GM23338 (cell line): ENCODE results near the gene PPP1R16B. TPM values are rescaled to one million over a fixed set of nuclear protein-coding genes. Genes with fewer than 3 reads are reported as not detected.
"Not testable (repeated sequence)": the region's sequence is repeated elsewhere in the genome, so short reads cannot be mapped to it uniquely, and the experiment has no call there.

Experiments
- ATAC-seq: fragments of 200-7000 bp; cut with Tn5 transposase; 3 replicates; pipeline ENCODE4 v1.9.1; 2020
- DNase-seq: peaks from one replicate; pipeline ENCODE4 v3.0.0-alpha.2; 2015; ENCODE audit warnings: low spot score
- H2AFZ ChIP-seq: fragments of 200-600 bp; sonication (generic); 2 replicates; pipeline ENCODE4 v1.8.0; 2016; ENCODE audit warnings: antibody characterized with exemption, mild to moderate bottlenecking, moderate library complexity
- H3F3A ChIP-seq: fragments of 200-600 bp; sonication (generic); replicated peaks from 2 replicates; pipeline ENCODE4 v1.8.0; 2017; ENCODE audit warnings: antibody characterized with exemption, mixed run types, low read depth
- H3K27ac ChIP-seq: fragments of 200-600 bp; sonication (generic); 2 replicates; pipeline ENCODE4 v1.6.1; 2016; ENCODE audit warnings: low read depth
- H3K27me3 ChIP-seq: fragments of 200-600 bp; sonication (generic); 2 replicates; pipeline ENCODE4 v1.8.0; 2016; ENCODE audit warnings: mild to moderate bottlenecking, mixed run types, moderate library complexity; ENCODE audit not compliant: insufficient read depth
- H3K36me3 ChIP-seq: fragments of 200-600 bp; sonication (generic); 2 replicates; pipeline ENCODE4 v1.8.0; 2016; ENCODE audit warnings: mild to moderate bottlenecking; ENCODE audit not compliant: insufficient read depth
- H3K4me1 ChIP-seq: fragments of 200-600 bp; sonication (generic); 2 replicates; pipeline ENCODE4 v1.8.0; 2016; ENCODE audit warnings: mild to moderate bottlenecking, moderate library complexity; ENCODE audit not compliant: insufficient read depth
- H3K4me2 ChIP-seq: fragments of 200-600 bp; sonication (generic); 2 replicates; pipeline ENCODE4 v1.7.1; 2017; ENCODE audit warnings: mixed run types
- H3K4me3 ChIP-seq: fragments of 200-600 bp; sonication (generic); 2 replicates; pipeline ENCODE4 v1.6.1; 2016; ENCODE audit warnings: mixed run types
- H3K79me2 ChIP-seq: fragments of 200-600 bp; sonication (generic); replicated peaks from 2 replicates; pipeline ENCODE4 v1.8.0; 2017; ENCODE audit warnings: mild to moderate bottlenecking; ENCODE audit not compliant: insufficient read depth
- H3K9me2 ChIP-seq: fragments of 200-600 bp; sonication (generic); 2 replicates; pipeline ENCODE4 v1.8.0; 2017; ENCODE audit not compliant: insufficient read depth
- H4K20me1 ChIP-seq: fragments of 200-600 bp; sonication (generic); replicated peaks from 2 replicates; pipeline ENCODE4 v1.8.0; 2017; ENCODE audit warnings: mild to moderate bottlenecking; ENCODE audit not compliant: insufficient read depth
- H3K27ac Mint-ChIP-seq: 2 replicates; pipeline ENCODE4 v1.8.0; 2020; ENCODE audit warnings: inconsistent platforms, mild to moderate bottlenecking, moderate library complexity, mixed read lengths
- H3K27me3 Mint-ChIP-seq: 3 replicates; pipeline ENCODE4 v1.8.0; 2022; ENCODE audit warnings: low read depth, mild to moderate bottlenecking, moderate library complexity, mixed read lengths, inconsistent platforms; ENCODE audit not compliant: insufficient read depth, poor library complexity
- H3K36me3 Mint-ChIP-seq: 3 replicates; pipeline ENCODE4 v1.8.0; 2021; ENCODE audit warnings: low read depth, mild to moderate bottlenecking, inconsistent platforms, moderate library complexity, mixed read lengths
- H3K4me1 Mint-ChIP-seq: 3 replicates; pipeline ENCODE4 v1.8.0; 2020; ENCODE audit warnings: mild to moderate bottlenecking, inconsistent platforms, mixed read lengths
- H3K4me3 Mint-ChIP-seq: 3 replicates; pipeline ENCODE4 v1.8.0; 2021; ENCODE audit warnings: moderate library complexity, mild to moderate bottlenecking, inconsistent platforms, mixed read lengths
- H3K9me3 Mint-ChIP-seq: 3 replicates; pipeline ENCODE4 v1.8.0; 2020; ENCODE audit warnings: moderate library complexity, mild to moderate bottlenecking, inconsistent platforms, mixed read lengths
- CREB1 ChIP-seq: fragments of 250-450 bp; sonication (Bioruptor Pico); IDR thresholded peaks from 2 replicates; pipeline ENCODE4 v1.5.0; 2020; ENCODE audit warnings: low read depth, mild to moderate bottlenecking, moderate library complexity
- EZH2 ChIP-seq: fragments of 200-600 bp; sonication (generic); IDR thresholded peaks from one replicate; pipeline ENCODE4 v1.8.0; 2017; ENCODE audit warnings: antibody characterized with exemption, mild to moderate bottlenecking, low read depth; ENCODE audit not compliant: unreplicated experiment
- EZH2phosphoT487 ChIP-seq: fragments of 200-600 bp; sonication (generic); IDR thresholded peaks from one replicate; pipeline ENCODE4 v1.8.1; 2018; ENCODE audit warnings: antibody characterized with exemption; ENCODE audit not compliant: unreplicated experiment
- JUNB ChIP-seq: IDR thresholded peaks from one replicate; pipeline ENCODE4 v1.6.1; 2016; ENCODE audit warnings: antibody characterized with exemption; ENCODE audit not compliant: unreplicated experiment
- NANOG ChIP-seq: IDR thresholded peaks from 2 replicates; pipeline ENCODE4 v1.6.1; 2016; ENCODE audit warnings: antibody characterized with exemption, borderline replicate concordance
- POLR2AphosphoS5 ChIP-seq: IDR thresholded peaks from 2 replicates; pipeline ENCODE4 v1.6.1; 2016; ENCODE audit warnings: antibody characterized with exemption, low read depth
- ZNF331 ChIP-seq: fragments of 250-450 bp; sonication (Bioruptor Pico); IDR thresholded peaks from 2 replicates; pipeline ENCODE4 v1.5.0; 2020; ENCODE audit warnings: low read depth, mild to moderate bottlenecking, moderate library complexity
- polyA plus RNA-seq: library from polyadenylated mRNA; unstranded; fragments of >200 nt; fragmentation: Nextera tagmentation; extraction: Ambion mirVana; gene quantifications from 2 replicates; pipeline ENCODE4 v1.2.1, GENCODE V29; 2016
- total RNA-seq: library from RNA; depleted of rRNA; stranded (reverse); fragments of >200 nt; shearing (Covaris generic); gene quantifications from 2 replicates; pipeline ENCODE4 v1.2.3, GENCODE V29; 2014
- TF ChIP-seq, protein P1 (sequence below): fragments of 250-450 bp; sonication (Bioruptor Pico); IDR thresholded peaks from 2 replicates; pipeline ENCODE4 v1.5.0; 2020; ENCODE audit warnings: mild to moderate bottlenecking, moderate library complexity
- TF ChIP-seq, protein P2 (sequence below): IDR thresholded peaks from 2 replicates; pipeline ENCODE4 v1.6.1; 2016; ENCODE audit warnings: antibody characterized with exemption
- TF ChIP-seq, protein P3 (sequence below): IDR thresholded peaks from one replicate; pipeline ENCODE4 v1.6.1; 2018; ENCODE audit warnings: antibody characterized with exemption; ENCODE audit not compliant: unreplicated experiment

Gene PPP1R16B
- total and polyA plus RNA-seq, 2 experiments from 2014 or later = 1.6 to 11.5 TPM

DNA sequence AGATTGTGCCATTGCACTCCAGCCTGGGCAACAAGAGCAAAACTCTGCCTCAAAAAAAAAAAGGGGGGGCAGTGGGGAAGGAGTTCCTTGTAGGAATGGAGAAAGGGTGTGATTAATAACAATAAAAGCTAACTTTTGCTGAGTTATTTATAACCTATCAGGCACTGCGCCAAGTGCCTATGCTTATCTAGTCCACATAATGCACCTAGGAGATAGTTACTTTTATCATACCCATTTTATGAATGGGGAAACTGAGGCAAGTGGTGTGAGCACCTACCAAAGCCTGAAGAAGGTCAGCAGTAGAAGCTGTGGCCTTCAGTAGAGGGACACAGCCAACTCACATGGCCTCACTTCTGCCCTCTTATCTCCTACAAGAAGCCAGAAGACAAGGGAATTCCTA lies 13.6 kb upstream of the PPP1R16B start:
- H3K9me2 ChIP-seq = no peaks in the 10 kb centered on the region
- DNase-seq (no peak), ATAC-seq (no peak)
- no peaks in the 10 kb centered on the region for H3K4me1 ChIP-seq
- no peaks in the 10 kb centered on the region; the same call in 2 of the 3 replicates for H3K9me3 Mint-ChIP-seq
- no peaks in the 10 kb centered on the region for H4K20me1 ChIP-seq
- H3K27ac ChIP-seq = no peak overlapping the region
- H2AFZ ChIP-seq = no peak overlapping the region
- TF ChIP-seq ZNF331 (CRISPR knock-in tag) (no peak), NANOG (no peak), JUNB (no peak), EZH2 (no peak), CREB1 (CRISPR knock-in tag) (no peak), EZH2phosphoT487 (no peak), POLR2AphosphoS5 (no peak)
- TF ChIP-seq, protein P1, sequence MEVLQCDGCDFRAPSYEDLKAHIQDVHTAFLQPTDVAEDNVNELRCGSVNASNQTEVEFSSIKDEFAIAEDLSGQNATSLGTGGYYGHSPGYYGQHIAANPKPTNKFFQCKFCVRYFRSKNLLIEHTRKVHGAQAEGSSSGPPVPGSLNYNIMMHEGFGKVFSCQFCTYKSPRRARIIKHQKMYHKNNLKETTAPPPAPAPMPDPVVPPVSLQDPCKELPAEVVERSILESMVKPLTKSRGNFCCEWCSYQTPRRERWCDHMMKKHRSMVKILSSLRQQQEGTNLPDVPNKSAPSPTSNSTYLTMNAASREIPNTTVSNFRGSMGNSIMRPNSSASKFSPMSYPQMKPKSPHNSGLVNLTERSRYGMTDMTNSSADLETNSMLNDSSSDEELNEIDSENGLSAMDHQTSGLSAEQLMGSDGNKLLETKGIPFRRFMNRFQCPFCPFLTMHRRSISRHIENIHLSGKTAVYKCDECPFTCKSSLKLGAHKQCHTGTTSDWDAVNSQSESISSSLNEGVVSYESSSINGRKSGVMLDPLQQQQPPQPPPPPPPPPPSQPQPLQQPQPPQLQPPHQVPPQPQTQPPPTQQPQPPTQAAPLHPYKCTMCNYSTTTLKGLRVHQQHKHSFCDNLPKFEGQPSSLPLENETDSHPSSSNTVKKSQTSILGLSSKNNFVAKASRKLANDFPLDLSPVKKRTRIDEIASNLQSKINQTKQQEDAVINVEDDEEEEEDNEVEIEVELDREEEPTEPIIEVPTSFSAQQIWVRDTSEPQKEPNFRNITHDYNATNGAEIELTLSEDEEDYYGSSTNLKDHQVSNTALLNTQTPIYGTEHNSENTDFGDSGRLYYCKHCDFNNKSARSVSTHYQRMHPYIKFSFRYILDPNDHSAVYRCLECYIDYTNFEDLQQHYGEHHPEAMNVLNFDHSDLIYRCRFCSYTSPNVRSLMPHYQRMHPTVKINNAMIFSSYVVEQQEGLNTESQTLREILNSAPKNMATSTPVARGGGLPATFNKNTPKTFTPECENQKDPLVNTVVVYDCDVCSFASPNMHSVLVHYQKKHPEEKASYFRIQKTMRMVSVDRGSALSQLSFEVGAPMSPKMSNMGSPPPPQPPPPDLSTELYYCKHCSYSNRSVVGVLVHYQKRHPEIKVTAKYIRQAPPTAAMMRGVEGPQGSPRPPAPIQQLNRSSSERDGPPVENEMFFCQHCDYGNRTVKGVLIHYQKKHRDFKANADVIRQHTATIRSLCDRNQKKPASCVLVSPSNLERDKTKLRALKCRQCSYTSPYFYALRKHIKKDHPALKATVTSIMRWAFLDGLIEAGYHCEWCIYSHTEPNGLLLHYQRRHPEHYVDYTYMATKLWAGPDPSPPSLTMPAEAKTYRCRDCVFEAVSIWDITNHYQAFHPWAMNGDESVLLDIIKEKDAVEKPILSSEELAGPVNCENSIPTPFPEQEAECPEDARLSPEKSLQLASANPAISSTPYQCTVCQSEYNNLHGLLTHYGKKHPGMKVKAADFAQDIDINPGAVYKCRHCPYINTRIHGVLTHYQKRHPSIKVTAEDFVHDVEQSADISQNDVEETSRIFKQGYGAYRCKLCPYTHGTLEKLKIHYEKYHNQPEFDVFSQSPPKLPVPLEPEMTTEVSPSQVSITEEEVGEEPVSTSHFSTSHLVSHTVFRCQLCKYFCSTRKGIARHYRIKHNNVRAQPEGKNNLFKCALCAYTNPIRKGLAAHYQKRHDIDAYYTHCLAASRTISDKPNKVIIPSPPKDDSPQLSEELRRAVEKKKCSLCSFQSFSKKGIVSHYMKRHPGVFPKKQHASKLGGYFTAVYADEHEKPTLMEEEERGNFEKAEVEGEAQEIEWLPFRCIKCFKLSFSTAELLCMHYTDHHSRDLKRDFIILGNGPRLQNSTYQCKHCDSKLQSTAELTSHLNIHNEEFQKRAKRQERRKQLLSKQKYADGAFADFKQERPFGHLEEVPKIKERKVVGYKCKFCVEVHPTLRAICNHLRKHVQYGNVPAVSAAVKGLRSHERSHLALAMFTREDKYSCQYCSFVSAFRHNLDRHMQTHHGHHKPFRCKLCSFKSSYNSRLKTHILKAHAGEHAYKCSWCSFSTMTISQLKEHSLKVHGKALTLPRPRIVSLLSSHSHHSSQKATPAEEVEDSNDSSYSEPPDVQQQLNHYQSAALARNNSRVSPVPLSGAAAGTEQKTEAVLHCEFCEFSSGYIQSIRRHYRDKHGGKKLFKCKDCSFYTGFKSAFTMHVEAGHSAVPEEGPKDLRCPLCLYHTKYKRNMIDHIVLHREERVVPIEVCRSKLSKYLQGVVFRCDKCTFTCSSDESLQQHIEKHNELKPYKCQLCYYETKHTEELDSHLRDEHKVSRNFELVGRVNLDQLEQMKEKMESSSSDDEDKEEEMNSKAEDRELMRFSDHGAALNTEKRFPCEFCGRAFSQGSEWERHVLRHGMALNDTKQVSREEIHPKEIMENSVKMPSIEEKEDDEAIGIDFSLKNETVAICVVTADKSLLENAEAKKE (CRISPR knock-in tag) = no peak
- TF ChIP-seq, protein P2, sequence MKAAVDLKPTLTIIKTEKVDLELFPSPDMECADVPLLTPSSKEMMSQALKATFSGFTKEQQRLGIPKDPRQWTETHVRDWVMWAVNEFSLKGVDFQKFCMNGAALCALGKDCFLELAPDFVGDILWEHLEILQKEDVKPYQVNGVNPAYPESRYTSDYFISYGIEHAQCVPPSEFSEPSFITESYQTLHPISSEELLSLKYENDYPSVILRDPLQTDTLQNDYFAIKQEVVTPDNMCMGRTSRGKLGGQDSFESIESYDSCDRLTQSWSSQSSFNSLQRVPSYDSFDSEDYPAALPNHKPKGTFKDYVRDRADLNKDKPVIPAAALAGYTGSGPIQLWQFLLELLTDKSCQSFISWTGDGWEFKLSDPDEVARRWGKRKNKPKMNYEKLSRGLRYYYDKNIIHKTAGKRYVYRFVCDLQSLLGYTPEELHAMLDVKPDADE = no peak
- TF ChIP-seq, protein P3, sequence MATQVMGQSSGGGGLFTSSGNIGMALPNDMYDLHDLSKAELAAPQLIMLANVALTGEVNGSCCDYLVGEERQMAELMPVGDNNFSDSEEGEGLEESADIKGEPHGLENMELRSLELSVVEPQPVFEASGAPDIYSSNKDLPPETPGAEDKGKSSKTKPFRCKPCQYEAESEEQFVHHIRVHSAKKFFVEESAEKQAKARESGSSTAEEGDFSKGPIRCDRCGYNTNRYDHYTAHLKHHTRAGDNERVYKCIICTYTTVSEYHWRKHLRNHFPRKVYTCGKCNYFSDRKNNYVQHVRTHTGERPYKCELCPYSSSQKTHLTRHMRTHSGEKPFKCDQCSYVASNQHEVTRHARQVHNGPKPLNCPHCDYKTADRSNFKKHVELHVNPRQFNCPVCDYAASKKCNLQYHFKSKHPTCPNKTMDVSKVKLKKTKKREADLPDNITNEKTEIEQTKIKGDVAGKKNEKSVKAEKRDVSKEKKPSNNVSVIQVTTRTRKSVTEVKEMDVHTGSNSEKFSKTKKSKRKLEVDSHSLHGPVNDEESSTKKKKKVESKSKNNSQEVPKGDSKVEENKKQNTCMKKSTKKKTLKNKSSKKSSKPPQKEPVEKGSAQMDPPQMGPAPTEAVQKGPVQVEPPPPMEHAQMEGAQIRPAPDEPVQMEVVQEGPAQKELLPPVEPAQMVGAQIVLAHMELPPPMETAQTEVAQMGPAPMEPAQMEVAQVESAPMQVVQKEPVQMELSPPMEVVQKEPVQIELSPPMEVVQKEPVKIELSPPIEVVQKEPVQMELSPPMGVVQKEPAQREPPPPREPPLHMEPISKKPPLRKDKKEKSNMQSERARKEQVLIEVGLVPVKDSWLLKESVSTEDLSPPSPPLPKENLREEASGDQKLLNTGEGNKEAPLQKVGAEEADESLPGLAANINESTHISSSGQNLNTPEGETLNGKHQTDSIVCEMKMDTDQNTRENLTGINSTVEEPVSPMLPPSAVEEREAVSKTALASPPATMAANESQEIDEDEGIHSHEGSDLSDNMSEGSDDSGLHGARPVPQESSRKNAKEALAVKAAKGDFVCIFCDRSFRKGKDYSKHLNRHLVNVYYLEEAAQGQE = no peak
- no peak overlapping the region for H3K4me3 Mint-ChIP-seq
- no peaks in the 10 kb centered on the region for H3K4me1 Mint-ChIP-seq
- H3K27ac Mint-ChIP-seq = no peak overlapping the region
- H3K4me3 ChIP-seq = no peak overlapping the region
- H3K4me2 ChIP-seq = no peak overlapping the region
- H3K27me3 Mint-ChIP-seq = peaks cover 4% of the 10 kb centered on the region
- H3K36me3 Mint-ChIP-seq = no peaks in the 10 kb centered on the region
- no peaks in the 10 kb centered on the region for H3K36me3 ChIP-seq
- H3F3A ChIP-seq = no peaks in the 10 kb centered on the region
- H3K27me3 ChIP-seq = no peaks in the 10 kb centered on the region
- H3K79me2 ChIP-seq = no peaks in the 10 kb centered on the region

DNA sequence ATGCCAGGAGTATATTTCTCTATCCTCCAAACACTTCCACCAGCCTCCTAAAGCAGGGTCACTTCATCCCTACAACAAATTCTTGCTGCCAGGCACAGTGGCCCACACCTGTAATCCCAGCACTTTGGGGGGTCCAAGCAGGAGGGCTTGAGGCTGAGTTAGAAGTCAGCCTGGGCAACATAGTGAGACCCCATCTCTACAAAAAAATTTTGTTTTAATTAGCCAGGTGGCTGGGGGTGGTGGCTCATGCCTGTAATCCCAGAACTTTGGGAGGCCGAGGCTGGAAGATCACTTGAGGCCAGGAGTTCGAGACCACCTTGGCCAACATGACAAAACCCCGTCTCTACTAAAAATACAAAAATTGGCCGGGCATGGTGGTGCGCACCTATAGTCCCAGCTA lies 11.4 kb upstream of the PPP1R16B start:
- not testable (repeated sequence) for H3K4me1 ChIP-seq, H3K4me2 ChIP-seq, DNase-seq, H3K4me3 Mint-ChIP-seq, ATAC-seq, H3K4me1 Mint-ChIP-seq, H3K9me2 ChIP-seq, H3K36me3 ChIP-seq, H3F3A ChIP-seq, H3K36me3 Mint-ChIP-seq, H3K79me2 ChIP-seq, H3K27ac ChIP-seq, H3K4me3 ChIP-seq, H2AFZ ChIP-seq, H4K20me1 ChIP-seq, H3K27me3 ChIP-seq, H3K27ac Mint-ChIP-seq, H3K9me3 Mint-ChIP-seq, H3K27me3 Mint-ChIP-seq
